A549 (cell line): ENCODE data around the gene LPIN2.

Experiments
- BCL3 ChIP-seq: fragments of >200 bp; sonication (Bioruptor Twin); formaldehyde crosslinking; IDR thresholded peaks from 3 replicates; pipeline ENCODE4 v1.6.1; 2016
- BHLHE40 ChIP-seq: IDR thresholded peaks from 2 replicates; pipeline ENCODE4 v1.6.1; 2012; ENCODE audit warnings: low read depth, low read length, inconsistent platforms
- CHD4 ChIP-seq: fragments of 200-600 bp; sonication (generic); IDR thresholded peaks from 2 replicates; pipeline ENCODE4 v1.6.1; 2016; ENCODE audit warnings: antibody characterized with exemption, mild to moderate bottlenecking, borderline replicate concordance
- CTCF ChIP-seq: fragments of >200 bp; sonication (Bioruptor Twin); formaldehyde crosslinking; IDR thresholded peaks from 3 replicates; pipeline ENCODE4 v1.5.1; 2016
- JUN ChIP-seq, 2 experiments: fragments of >200 bp; sonication (Bioruptor Twin); formaldehyde crosslinking; IDR thresholded peaks; 2 replicates in 1 of 2; 3 replicates in 1 of 2; pipeline ENCODE4 v1.6.1; 2016 to 2017
- JUNB ChIP-seq: fragments of >200 bp; sonication (Bioruptor Twin); formaldehyde crosslinking; IDR thresholded peaks from 2 replicates; pipeline ENCODE4 v1.6.1; 2016
- MAX ChIP-seq: IDR thresholded peaks from 2 replicates; pipeline ENCODE4 v1.6.1; 2012
- MYC ChIP-seq: IDR thresholded peaks from 2 replicates; pipeline ENCODE4 v1.6.1; 2012; ENCODE audit warnings: mild to moderate bottlenecking, inconsistent platforms, low read length, improper control_type of control experiment, borderline replicate concordance
- NPAS2 ChIP-seq: fragments of 250-450 bp; sonication (Bioruptor Pico); IDR thresholded peaks from 2 replicates; pipeline ENCODE4 v1.8.0; 2022; ENCODE audit warnings: mild to moderate bottlenecking, moderate library complexity, borderline replicate concordance
- POLR2A ChIP-seq: IDR thresholded peaks from 2 replicates; pipeline ENCODE4 v1.6.1; 2012; ENCODE audit warnings: mild to moderate bottlenecking, low read length
- USF2 ChIP-seq: fragments of 450-650 bp; IDR thresholded peaks from 2 replicates; pipeline ENCODE4 v1.6.1; 2014; ENCODE audit warnings: antibody characterized with exemption
- ZNF302 ChIP-seq: fragments of 250-450 bp; sonication (Bioruptor Pico); IDR thresholded peaks from 2 replicates; pipeline ENCODE4 v1.9.0; 2021; ENCODE audit warnings: inconsistent platforms, mild to moderate bottlenecking, moderate library complexity

GRCh38 chr18:3054214-3054613 is 41.3 kb upstream of the LPIN2 start:
- TF ChIP-seq BCL3: no peak
- TF ChIP-seq CTCF: no peak
- no peak for TF ChIP-seq BHLHE40
- TF ChIP-seq NPAS2 (CRISPR knock-in tag): no peak
- TF ChIP-seq MAX: no peak
- TF ChIP-seq CHD4: no peak
- no peak for TF ChIP-seq JUN (IDR thresholded peaks at IDR 0.05)
- TF ChIP-seq JUNB: no peak
- TF ChIP-seq POLR2A: no peak
- TF ChIP-seq ZNF302 (CRISPR knock-in tag): no peak
- no peak for TF ChIP-seq MYC
- no peak for TF ChIP-seq USF2
